Thoracic aorta (tissue), 2 donors: Measurements from ENCODE around the gene PFDN1. TPM values are rescaled to one million over a fixed set of nuclear protein-coding genes. Genes with fewer than 3 reads are reported as not detected.

Experiments used
- ATAC-seq: fragments of 150-250 bp; one replicate; pipeline ENCODE4 v1.8.0; 2017; ENCODE audit warnings: low read depth; ENCODE audit not compliant: insufficient number of reproducible peaks, low FRiP score
- DNase-seq: peaks from one replicate; pipeline ENCODE4 v3.0.0-alpha.2; 2020; ENCODE audit warnings: low spot score
- H3K27ac ChIP-seq, 2 donors: fragments of 200-600 bp; sonication (generic); 1 replicate in 1 of 2; 2 replicates in 1 of 2; pipeline ENCODE4 v1.5.1; 2016; ENCODE audit warnings: mild to moderate bottlenecking in 2 of 2, moderate library complexity in 2 of 2
- H3K27me3 ChIP-seq: fragments of 200-600 bp; sonication (generic); replicated peaks from 2 replicates; pipeline ENCODE4 v1.6.0; 2016; ENCODE audit warnings: mild to moderate bottlenecking; ENCODE audit not compliant: insufficient read depth
- H3K36me3 ChIP-seq: fragments of 200-600 bp; sonication (generic); one replicate; pipeline ENCODE4 v1.5.1; 2016
- H3K4me1 ChIP-seq, 2 donors: fragments of 200-600 bp; sonication (generic); 1 replicate in 1 of 2; 2 replicates in 1 of 2; pipeline versions ENCODE4 v1.5.1 to v1.6.0; 2016; ENCODE audit warnings: low read depth in 2 of 2, mild to moderate bottlenecking in 1 of 2; ENCODE audit not compliant: control insufficient read depth in 1 of 2
- H3K4me3 ChIP-seq: fragments of 200-600 bp; sonication (generic); 2 replicates; pipeline ENCODE4 v1.5.1; 2016; ENCODE audit warnings: mild to moderate bottlenecking
- H3K9me3 ChIP-seq: fragments of 200-600 bp; sonication (generic); 2 replicates; pipeline ENCODE4 v1.5.1; 2016
- total RNA-seq, 2 donors: library from RNA; depleted of rRNA; stranded (reverse); fragments of >200 nt; gene quantifications; one replicate each; pipeline versions ENCODE4 v1.1.0 to v1.2.3, GENCODE V29; 2016
- TF ChIP-seq, protein P1 (sequence below): fragments of 200-600 bp; sonication (generic); IDR thresholded peaks from one replicate; pipeline ENCODE4 v1.5.1; 2019; ENCODE audit warnings: antibody characterized with exemption

PFDN1 gene
- total RNA-seq, 2 donors from 2014 or later = 62.5 to 72.2 TPM

DNA sequence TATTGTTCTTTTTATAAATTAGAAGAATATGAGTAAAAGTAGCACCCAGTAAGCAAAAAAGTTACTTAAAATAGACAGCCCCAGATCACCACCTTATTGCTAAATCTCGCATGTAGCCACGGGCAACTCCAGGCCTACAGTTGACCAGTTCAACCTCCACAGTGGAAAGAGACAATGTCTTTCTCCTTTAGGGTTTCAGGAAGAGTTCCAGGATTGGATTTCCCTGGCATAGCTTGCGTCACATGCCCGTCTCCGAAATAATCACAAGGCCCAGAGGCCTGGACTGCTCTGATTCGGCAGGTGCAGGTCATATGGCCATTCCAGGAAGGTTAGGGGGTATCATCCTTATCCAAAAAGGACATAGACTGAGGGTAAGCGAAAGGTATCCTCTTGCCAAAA lies 9.9 kb upstream of the PFDN1 start:
- Histone ChIP-seq H3K27ac (peak overlapping the region; percentile 13 to 34), H3K4me1 (peaks cover 3 to 25% of the 10 kb centered on the region in 2 donors), H3K9me3 (no peaks in the 10 kb centered on the region), H3K36me3 (no peaks in the 10 kb centered on the region), H3K27me3 (no peaks in the 10 kb centered on the region), H3K4me3 (no peak overlapping the region)
- no peak for ATAC-seq
- DNase-seq = no peak
- TF ChIP-seq, protein P1, sequence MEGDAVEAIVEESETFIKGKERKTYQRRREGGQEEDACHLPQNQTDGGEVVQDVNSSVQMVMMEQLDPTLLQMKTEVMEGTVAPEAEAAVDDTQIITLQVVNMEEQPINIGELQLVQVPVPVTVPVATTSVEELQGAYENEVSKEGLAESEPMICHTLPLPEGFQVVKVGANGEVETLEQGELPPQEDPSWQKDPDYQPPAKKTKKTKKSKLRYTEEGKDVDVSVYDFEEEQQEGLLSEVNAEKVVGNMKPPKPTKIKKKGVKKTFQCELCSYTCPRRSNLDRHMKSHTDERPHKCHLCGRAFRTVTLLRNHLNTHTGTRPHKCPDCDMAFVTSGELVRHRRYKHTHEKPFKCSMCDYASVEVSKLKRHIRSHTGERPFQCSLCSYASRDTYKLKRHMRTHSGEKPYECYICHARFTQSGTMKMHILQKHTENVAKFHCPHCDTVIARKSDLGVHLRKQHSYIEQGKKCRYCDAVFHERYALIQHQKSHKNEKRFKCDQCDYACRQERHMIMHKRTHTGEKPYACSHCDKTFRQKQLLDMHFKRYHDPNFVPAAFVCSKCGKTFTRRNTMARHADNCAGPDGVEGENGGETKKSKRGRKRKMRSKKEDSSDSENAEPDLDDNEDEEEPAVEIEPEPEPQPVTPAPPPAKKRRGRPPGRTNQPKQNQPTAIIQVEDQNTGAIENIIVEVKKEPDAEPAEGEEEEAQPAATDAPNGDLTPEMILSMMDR = no peak

DNA sequence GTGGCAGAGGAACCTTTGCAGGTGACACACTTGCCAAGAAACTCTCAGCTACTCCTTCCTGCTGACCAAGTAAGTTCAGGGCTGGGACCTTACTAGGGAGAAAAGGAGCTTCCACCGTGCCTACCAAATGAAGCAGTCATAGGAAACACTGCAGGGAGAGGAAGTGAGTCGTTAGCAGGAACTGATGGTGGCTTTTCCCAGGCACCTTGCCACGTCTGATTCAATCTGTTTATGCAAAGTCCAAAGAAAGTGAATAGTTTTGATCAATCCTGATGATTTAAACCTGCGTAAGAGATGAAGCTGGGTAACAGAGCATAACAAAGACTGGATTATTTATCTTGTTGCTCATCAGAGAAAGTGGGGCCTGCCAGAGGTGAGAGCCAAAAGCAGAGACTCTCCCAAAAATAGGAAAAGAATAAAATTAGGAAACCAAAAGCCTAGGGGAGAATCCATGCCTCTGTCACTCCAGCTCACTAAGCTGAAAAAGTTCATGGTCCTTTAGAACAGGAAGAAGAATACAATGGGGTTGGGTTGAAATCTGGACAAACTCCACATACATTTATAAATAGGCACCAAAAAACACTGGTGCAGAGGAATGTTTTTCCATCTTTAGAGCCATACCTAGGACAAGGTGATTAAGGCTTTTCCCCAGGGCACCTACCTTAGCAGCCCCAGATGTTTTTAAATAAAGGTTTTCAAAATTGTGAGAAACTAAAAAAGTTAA lies 9.3 kb upstream of the PFDN1 start:
- TF ChIP-seq, protein P1 = no peak
- H3K27ac ChIP-seq = peak overlapping the region; percentile 13 to 34
- no peak overlapping the region for H3K4me3 ChIP-seq
- H3K9me3 ChIP-seq = no peaks in the 10 kb centered on the region
- peaks cover 3 to 25% of the 10 kb centered on the region in 2 donors for H3K4me1 ChIP-seq
- ATAC-seq = no peak
- H3K27me3 ChIP-seq = no peaks in the 10 kb centered on the region
- H3K36me3 ChIP-seq = no peaks in the 10 kb centered on the region
- DNase-seq = peak; percentile 21

DNA sequence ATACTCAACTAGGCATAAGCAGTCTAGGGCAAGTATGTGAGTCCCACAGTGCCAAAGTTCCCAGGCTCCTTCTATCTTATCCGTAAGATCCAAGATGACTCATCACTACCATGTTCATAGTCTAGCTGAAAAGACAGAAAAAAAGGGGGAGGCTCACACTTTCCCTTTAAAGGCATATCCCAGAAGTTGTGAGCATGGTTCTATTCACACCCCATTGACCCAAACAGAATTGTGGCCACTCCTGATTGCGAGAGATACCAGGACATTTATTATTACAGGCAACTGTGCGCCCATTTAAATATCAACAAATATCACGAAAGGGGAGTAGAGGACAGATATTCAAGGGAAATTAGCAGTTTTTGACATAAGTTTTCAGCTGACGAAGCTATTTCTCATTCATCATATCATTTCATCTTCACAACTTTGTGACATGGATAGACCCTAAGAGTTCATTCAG lies 8.1 kb upstream of the PFDN1 start:
- H3K9me3 ChIP-seq = no peaks in the 10 kb centered on the region
- H3K4me1 ChIP-seq = peaks cover 3 to 25% of the 10 kb centered on the region in 2 donors
- H3K27me3 ChIP-seq = no peaks in the 10 kb centered on the region
- H3K36me3 ChIP-seq = no peaks in the 10 kb centered on the region
- TF ChIP-seq, protein P1 = no peak
- H3K27ac ChIP-seq = no peak overlapping the region
- ATAC-seq = peak; percentile 44
- no peak for DNase-seq
- H3K4me3 ChIP-seq = no peak overlapping the region

DNA sequence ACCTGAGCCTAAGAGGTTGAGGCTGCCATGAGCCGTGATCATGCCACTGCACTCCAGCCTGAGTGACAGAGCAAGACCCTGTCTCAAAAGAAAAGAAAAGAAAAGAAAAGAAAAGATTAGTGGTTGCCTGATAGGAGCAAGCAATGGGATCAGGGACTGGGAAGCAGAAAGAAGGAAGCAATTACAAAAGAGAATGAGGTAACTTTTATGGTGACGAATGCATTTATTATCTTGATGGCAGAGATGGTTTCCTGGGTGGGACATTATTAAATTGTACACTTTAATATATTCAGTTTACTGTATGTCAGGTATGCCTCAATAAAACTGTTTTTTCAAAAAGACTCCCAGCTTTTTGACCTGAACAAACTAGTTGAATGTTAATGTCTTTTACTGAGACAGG lies 7.5 kb upstream of the PFDN1 start:
- Histone ChIP-seq H3K36me3 (no peaks in the 10 kb centered on the region), H3K27me3 (no peaks in the 10 kb centered on the region), H3K4me3 (no peak overlapping the region), H3K27ac (no peak overlapping the region), H3K4me1 (peaks cover 3 to 25% of the 10 kb centered on the region in 2 donors), H3K9me3 (no peaks in the 10 kb centered on the region)
- no peak for ATAC-seq
- DNase-seq = no peak
- TF ChIP-seq, protein P1 = no peak

DNA sequence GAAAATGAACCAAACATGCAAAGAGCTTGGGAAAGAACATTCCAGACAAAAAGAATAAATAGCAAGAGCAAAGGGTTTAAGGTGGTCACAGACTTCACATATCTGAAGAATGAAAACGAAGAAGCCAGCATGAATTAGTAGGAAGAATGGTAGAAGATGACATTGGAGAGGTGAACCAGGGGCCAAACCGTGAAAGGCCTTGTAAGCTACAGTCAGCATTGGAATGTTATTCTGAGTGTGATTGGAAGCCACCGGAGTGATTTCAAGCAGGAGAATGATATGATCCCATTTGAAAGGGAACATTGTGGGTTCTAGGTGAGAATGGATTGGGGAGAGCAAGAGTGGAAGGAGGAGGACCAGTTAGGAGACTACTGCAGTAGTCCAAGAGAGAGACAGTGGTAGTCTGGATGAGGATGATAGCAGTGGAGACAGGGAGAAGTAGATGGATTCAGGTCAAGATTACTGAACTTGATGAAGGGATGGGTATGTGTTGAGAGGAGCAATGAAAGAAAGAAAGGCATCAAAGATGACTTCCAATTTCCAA lies 6.9 kb upstream of the PFDN1 start:
- TF ChIP-seq, protein P1 = no peak
- Histone ChIP-seq H3K4me1 (peaks cover 3 to 25% of the 10 kb centered on the region in 2 donors), H3K27ac (no peak overlapping the region), H3K27me3 (no peaks in the 10 kb centered on the region), H3K4me3 (no peak overlapping the region), H3K36me3 (no peaks in the 10 kb centered on the region), H3K9me3 (no peaks in the 10 kb centered on the region)
- DNase-seq = no peak
- ATAC-seq = no peak
